Activated T-cell treated with anti-CD3 and anti-CD28 coated beads for 48 hours (primary cell): ENCODE results near the gene PPDPF.
"Not testable (repeated sequence)": the region's sequence is repeated elsewhere in the genome, so short reads cannot be mapped to it uniquely, and the experiment has no call there.

Experiments
- DNase-seq: peaks from one replicate; pipeline ENCODE4 v3.0.0-alpha.2; 2020; ENCODE audit warnings: low read depth

The PPDPF gene, protein sequence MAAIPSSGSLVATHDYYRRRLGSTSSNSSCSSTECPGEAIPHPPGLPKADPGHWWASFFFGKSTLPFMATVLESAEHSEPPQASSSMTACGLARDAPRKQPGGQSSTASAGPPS

DNA sequence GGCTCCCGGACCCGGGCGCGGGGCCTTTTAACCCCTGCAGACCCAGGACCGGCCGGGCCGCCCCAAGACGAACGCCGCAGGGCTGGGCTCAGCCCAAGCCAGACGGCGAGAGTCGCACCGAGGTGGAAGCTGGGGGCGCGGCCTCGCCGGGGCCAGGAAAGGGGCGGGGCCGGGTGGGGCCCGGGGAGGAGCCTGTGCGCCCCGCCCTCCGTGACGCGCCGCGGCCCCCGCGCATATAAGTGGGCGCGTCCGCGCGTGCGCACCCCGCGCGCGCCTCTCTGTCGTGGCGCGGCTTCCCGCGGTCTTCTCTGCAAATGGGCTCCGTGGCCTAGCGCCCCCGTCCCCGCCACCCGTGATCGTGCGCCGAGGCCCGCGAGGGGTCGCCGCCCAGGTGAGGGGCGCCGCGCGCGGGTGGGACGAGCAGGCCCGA lies at the start of gene PPDPF:
TSS of gene PPDPF (plus strand) at position 262 of the 430 bp plus-strand sequence. CDS start 544 bp downstream, outside the sequence.
- peak; percentile 84 for DNase-seq

DNA sequence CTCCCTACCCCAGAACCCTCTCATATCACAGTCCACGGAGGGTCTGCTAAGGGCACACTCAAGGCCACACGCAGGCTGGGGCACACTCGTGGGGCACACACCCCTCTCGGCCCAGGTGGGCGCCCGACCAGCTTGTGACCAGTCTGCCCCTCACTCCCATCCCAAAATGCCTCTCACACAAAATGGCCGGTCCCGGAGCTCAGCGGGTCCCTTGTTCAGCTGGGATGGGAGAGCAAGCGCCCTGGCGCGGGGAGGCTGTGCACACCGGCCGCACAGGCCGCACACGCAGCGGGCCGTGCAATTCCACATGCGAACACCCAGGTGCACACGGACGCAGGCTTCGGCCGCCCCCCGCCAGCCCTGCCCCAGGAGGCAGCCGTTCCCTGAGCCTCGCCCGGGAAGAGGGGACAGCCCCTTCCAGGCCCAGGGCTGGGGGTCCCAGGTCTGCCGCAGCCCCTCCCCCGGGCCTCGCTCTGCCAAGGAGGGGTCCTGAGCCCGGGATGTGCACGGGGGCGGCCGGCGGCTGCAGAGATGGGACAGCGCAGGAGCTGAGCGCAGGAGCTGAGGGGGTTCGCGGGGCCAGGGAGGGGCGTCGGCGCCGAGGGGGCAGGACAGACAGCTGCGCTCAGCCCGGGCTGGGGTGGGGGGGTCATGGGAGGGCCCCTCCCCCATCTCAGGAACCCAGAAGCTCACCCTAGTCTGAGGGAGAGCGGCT lies 49.4 kb upstream of the PPDPF start:
- DNase-seq: no peak

DNA sequence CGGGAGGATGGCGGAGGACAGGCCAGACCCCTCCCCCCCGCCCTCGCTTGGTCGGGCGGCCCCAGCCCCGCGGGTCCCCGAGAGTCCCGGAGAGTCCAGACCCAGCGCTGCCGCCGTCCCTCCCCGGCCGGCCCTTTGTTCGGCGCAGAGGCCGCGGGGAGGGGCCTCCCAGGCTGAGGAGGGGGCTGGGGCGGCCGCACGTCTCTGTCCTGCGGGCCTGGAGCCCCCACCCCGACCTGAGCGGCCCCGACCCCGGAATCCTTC lies 48.9 kb upstream of the PPDPF start:
- DNase-seq: no peak

DNA sequence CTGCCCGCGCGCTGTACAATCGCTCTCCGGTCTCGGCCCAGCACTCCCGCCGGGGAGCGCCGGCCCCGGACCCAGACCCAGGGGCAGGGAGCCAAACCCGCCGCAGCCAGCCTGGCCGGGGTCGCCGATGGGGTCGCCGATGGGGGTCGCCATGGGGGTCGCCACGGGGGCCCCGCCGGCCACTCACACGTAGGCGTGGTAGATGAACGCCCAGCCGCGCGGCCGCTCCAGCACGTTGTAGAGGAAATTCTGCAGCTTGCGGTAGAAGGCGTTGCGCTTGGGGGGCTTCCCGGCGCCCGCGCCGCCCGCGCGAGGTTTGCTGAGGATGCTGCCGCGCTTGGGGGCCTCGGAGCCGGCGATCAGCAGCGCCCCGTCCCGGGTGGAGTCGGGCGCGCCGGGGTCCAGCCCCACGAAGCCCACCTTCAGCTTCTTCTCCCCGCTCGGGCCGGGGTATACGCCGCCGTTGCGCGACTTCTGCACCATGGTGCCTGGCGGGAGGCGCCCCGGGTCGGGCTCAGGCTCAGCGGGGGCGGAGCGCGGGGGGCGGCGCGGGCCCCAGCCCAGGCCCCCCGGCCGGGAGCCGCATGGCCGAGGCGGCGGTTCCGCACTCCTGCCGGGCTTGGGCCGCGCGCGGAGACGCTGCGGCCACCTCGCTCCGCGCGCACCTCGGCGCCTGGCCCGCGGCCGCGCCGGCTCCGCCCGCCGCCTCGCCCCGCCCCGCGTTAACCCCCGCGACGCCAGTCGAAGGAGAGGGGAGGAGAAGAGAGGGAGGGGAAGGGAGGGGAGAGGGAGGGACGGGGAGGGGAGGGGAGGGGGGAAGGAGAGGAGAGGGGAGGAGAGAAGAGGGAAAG lies 48.4 kb upstream of the PPDPF start, which contains the start of gene KCNQ2:
TSS of gene KCNQ2 (minus strand) at position 675 of the 851 bp plus-strand sequence. CDS start at position 483, 192 bp downstream.
- no peak for DNase-seq

DNA sequence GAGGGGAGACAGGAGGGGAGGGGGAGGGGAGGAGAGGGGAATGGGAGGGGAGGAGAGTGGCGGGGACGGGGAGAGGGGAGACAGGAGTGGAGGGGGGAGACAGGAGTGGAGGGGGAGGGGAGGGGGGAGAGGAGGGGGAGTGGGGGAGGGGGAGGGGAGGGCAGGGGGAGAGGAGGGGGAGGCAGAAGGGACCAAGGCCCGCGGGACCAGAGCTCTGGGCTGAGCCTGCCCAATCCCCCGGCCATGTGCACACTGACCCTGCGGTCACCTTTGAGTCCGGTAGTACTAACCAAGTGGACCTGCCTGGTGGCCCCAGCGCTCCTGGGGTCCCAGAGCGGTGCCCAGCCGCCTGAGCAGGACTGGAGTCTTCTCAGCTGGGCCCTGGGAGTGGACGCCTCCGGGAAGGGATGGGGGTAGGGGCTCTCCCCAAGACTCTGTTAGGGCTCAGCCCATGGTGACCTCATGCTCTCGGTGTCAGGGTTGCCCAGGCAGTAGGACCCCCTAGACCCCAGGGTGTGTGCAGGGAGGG lies 47.6 kb upstream of the PPDPF start:
- no peak for DNase-seq

DNA sequence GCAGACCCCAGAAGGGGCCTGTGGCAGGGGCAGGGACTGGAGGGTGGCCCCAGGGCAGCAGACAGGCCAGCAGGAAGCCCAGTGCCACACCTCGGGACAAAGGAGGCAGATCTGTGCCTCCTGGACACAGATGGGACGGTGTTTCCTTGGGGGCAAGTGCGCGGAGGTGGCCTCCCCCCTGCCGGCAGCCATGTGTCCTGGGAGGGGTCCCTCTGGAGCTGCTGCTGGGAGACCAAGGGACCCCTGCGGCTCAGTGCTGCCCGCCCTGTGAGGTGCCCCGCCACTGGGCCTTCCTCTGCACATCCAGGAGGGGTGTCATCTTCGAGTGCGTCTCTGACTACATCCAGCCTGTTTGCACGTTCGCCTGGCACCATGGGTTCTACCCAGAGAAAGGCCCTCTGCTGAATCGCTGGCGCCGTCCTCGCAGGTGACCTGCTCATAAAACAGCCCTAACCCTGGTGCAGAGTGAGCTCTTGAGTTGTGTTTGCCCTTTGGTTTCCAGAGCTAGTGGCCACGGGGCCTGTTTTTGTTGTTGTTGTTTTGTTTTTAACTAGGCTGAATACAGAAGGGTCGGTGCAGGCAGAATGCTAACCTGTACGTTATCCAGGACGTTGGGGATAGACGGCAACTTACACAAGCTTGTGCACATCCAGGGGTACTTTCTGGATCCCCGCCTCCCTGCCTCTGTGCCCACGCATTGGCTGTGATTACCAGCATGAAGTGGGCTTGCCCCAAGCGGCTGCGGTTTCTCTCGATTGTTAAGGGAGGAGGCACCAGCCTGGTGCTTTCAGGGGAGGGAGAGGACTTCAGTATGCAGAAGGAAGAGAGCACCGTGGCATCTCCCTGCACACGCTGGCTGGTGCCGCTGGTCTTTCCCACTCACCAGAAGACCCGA lies 46.8 kb upstream of the PPDPF start:
- no peak for DNase-seq

DNA sequence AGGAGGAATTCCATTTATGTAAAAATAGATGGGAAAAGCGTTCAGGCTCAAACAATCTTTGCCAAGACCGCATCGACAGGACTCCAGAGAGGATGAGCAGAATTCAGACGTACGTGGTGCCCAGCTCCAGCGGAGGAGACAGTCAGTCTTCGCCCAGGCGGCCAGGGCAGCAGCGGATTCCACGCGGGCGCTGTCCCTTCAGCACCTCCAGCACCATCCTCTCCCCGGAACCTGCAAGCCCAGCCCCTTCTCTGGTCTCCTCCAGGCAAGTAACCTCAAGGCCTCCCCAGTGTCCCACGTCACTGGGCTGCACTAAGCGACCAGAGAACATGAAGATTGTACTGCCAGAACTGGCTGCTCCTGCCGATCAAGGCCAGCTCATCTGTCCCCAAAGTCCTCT lies 45.4 kb upstream of the PPDPF start:
- no peak for DNase-seq

DNA sequence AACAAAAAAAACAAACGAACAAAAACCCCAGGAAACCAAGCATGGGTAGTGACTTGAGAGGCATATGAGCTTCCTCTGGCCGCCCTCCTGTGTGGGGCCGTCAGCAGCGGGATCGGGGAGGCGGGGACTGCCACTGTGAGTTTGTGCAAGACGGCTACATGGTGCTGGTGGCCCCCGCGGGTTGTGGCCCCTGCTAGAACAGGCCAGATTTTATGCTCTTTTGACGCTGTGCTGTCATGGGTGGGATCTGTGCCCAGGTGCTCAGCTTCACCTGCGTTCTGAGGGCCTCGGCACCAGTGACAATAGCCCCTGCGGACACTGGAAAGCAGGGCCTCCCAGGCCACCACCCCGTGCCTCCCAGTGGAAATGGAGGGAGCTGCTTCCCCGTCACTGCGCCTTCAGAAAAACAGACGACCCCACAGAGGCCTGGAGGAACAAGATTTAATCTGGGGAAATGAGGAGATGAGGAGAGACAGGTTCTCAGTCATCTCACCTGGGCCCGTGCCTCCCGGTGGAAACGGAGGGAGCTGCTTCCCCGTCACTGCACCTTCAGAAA lies 43.4 kb upstream of the PPDPF start:
- DNase-seq: no peak

DNA sequence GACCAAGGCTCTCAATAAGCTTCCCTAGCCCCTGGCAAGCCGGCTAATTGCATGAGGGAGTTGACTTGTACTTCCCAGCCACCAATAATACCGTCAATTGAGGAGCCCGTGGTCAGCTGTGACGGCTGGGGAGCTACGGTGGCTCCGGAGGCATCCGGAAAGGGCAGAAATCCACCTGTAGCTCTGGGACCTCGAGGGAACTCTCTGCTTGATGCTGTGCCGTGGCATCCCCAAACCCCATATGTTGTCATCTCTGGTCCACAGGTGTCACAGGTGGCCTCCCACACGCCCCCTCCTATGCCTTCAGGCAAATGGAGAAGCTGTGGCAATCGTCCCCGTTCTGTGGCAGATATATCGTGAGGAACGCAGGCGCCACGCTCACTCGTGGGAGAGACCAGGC lies 42.6 kb upstream of the PPDPF start:
- DNase-seq: no peak

DNA sequence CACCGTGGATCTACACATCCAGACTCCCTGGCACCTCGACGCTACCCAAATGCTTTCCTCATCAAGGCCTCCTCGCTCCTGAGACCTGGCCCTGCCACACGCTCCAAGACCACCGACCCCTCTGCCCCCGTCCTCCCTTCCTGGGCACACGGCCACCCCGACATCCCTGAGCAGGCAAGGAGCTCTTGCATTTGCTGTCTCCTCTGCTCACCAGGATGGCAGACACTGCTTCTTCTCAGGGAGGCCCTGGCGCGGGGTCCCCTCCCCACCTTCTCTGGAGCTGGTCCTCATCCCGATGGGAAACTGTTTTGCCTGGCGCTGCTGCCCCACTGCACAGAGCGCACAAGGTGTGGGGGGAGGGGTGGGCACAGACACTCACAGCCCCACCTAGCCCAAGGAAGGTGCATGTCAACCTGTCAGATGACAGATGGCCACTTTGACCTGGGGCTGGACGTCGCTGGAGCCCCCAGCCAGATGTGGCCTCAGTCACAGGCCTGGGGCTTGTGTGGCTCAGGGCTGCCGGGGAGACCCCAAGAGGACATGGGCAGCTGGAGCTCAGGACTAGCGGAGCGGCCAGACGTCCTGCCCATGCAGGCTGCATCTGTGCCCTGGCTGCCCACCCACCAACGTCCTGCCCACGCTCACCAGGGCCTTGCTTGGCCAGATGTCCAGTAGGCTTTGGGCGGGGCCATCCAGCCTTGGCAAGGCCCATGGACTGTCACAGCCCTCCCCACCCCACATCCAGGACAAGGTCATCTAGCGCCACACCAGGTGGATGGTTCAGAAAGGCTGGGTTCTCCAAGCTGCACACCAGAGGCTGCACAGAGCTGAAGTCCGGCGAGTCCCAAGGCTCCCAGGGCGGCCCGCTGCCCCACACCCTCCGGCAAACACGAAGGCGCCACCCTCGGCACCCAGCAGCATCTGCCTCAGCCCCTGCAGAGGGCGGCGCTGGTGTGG lies 41.9 kb upstream of the PPDPF start:
- no peak for DNase-seq

DNA sequence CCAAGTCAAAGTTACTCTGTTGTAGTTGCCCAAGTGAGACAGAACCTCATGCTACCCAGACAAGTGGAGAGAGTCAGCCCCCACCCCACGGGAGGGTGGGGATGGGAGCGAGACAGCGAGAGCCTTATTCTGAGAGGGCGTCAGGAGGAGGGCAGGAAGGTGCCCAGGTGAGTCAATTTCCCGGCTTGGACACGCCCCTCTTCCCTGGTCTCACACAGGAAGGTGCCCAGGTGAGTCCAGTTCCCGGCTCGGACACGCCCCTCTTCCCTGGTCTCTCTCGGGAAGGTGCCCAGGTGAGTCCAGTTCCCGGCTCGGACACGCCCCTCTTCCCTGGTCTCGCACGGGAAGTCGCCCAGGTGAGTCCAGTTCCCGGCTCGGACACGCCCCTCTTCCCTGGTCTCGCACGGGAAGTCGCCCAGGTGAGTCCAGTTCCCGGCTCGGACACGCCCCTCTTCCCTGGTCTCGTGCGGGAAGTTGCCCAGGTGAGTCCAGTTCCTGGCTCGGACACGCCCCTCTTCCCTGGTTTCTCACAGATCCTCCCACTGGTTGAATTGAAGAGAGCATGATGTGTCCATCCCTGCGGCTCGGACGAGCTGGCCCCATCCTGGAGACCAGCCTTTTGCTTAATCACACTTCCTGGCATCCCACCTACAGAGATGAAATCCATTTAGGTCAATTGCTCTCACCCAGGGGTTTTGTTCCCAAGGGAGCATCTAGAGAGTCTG lies 40.7 kb upstream of the PPDPF start:
- not testable (repeated sequence) for DNase-seq

DNA sequence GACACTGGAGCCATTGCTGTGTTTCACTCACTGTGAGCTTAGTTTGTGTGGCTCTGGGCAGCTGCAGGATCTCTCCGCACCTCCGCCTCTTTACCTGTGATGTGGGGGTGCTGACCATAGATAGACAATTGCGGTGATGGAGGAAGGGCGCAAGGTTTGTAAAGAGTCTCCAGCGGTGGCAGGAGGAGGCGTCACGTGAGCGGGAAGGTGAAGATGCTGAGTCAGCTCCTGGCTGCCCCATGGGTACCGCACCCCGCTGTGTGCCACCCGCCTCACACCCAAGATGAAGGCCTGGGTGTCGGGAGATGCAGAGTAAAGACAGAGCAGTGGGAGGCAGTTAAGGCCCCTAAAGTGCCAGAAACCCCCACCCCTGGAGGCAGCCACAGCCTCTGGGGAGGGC lies 39.1 kb upstream of the PPDPF start:
- no peak for DNase-seq

DNA sequence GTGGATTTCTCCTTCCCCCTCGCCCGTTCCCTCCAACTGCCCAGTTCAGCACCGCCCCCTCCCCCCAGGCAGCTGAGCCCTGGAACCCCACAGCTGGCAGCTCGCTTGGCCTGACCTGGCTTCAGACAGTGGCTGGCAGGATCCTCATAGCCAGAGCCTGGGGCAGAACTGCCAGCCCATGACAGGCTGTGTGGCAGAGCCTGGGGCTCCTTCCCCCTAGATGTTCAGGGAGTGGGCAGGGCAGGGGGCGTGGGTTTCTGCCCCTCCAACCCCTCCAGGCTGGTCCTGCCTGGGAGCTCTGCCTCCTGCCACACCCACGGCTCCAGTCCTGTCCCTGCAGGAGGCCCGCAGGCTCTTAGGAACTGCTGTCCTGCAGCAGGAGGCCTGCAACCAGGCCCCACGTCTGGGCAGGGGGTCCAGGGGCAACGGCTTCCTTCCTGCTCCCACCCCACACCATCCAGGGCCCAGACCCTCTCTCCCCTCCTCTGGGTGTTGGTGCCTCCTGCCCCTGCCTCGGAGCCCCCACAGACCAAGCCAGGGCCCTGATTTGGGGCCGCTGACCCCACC lies 38.5 kb upstream of the PPDPF start:
- DNase-seq: no peak

DNA sequence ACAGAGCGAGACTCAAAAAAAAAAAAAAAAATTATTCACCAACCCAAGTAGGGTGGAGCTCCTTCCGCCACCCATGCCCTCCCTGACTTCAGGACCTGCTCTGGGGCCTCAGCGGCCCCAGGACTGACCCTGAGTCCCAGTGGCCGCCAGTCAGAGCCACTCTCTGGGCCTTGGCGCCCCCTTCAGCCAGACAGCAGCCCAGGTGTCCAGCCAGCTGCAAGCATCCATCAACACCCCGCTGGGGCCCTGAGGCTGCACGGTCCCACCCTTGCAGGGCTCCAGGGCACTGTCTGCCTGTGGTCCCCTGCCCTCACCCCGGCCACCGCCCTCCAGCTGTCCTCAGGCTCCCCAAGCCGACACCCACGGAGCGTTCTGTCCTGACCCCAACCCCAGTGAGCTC lies 36.7 kb upstream of the PPDPF start:
- DNase-seq: no peak

DNA sequence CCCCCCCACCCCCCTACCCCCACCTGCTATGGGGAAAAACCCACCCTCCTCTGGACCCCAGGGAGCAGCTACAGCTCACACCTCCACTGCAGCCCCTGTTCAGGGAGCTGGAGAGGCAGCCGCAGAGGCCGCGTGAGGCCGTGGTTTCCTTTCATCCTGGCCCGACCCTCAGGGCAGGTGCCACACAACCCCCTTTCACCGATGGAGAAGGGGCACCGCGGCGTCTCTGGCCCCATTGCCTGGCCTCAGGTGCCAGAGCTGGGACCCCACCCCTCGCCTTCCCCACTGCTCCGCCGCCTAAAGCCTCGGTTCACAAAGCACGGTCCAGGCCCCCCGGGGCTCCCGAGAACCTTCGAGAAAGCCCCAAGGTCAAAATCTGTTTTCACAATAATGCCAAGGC lies 36.3 kb upstream of the PPDPF start:
- no peak for DNase-seq

DNA sequence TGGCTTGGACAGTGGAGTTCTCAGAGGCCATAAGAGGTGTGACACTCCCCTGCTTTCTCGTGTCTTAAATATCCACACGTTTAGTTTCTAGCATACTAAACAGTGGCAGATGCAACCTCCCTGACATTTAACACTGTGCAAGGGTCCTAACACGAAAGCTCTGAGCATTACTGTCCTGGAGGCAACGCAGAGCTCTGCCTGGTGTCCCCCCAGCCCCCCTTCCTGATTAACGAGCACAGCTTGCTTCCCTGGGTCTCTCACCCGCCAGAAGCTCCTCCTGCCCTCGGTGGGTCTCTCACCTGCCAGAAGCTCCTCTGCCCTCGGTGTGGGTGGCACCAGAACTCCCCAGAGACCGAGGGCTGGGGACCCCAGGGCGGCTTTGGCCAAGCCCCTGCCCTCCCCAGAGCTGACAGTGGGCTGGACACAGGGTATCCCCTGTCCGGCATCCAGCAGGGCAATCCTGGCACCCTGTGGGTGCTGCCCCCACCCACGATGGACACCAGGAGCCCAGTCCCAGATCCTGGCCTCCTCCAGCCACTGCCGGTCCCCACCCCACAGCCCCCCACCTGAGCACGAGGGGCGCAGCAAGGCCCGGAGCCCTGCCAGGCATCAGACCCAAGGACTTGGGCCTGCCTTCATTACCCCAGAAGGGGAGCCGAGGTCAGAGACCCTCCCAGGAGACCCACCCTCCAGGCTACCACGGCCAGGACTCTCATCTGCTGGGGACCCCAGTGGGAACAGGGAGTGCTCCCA lies 35.7 kb upstream of the PPDPF start:
- DNase-seq: no peak

DNA sequence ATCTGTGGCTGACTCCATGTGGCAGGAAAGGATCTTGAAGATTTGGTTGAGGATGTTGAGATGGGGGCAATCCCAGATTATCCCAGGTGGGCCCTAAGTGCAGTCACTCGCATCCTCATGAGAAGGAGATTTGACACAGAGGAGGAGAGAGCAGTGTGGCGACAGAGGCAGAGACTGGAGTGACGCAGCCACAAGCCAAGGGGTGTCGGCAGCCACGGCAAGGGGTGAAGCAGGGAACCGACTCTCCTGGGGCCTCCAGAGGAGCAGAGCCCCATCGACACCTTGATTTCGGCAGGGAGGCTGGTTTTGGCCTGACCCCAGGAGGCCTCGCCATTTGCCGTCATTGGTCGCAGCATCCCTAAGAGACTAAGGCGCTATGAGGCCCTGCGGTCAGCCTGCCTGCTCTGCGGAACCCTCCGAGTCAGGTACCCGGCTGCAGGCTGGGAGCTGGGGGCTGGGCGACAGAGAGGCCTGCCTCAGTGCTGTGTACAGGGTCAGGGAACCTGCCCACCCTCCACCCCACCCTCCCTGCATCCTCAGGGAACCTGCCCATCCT lies 34.2 kb upstream of the PPDPF start:
- DNase-seq: no peak

DNA sequence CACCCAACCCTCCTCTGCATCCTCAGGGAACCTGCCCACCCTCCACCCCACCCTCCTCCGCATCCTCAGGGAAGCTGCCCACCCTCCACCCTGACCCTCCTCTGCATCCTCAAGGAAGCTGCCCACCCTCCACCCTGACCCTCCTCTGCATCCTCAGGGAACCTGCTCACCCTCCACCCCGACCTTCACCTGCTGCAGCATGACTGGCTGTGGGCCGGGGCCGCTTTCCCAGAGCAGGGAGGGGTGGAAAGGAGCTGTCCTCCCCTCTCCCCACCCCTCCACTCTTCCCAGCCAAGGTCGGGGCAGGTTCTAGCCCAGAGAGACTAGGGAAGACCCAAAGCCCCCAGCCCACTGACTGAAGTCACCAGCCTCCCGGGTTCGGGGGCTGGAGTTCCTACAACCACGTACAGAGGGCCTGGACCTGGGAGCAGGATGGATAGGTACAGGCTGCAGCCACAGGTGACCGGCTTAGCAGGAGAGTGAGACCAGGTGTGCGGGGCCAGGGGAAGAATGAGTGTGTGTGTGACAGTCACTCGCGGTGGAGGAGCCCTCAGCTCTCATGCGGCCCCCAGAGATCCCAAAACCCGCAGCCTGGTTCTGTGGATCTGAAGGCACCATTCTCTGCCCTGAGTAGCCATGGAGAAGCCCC lies 33.3 kb upstream of the PPDPF start:
- DNase-seq: no peak
